NK-92 treated with Interleukin-12 subunit alpha and Interleukin-12 subunit beta, amount 100 ng/mL, for 24 hours (cell line): Measurements from ENCODE around the gene VPS26C.
"Not testable (repeated sequence)": the region's sequence is repeated elsewhere in the genome, so short reads cannot be mapped to it uniquely, and the experiment has no call there.

Source experiments
- DNase-seq: peaks from one replicate; lab custom pipeline; 2025; lab: John Stamatoyannopoulos, UW

VPS26C gene

DNA sequence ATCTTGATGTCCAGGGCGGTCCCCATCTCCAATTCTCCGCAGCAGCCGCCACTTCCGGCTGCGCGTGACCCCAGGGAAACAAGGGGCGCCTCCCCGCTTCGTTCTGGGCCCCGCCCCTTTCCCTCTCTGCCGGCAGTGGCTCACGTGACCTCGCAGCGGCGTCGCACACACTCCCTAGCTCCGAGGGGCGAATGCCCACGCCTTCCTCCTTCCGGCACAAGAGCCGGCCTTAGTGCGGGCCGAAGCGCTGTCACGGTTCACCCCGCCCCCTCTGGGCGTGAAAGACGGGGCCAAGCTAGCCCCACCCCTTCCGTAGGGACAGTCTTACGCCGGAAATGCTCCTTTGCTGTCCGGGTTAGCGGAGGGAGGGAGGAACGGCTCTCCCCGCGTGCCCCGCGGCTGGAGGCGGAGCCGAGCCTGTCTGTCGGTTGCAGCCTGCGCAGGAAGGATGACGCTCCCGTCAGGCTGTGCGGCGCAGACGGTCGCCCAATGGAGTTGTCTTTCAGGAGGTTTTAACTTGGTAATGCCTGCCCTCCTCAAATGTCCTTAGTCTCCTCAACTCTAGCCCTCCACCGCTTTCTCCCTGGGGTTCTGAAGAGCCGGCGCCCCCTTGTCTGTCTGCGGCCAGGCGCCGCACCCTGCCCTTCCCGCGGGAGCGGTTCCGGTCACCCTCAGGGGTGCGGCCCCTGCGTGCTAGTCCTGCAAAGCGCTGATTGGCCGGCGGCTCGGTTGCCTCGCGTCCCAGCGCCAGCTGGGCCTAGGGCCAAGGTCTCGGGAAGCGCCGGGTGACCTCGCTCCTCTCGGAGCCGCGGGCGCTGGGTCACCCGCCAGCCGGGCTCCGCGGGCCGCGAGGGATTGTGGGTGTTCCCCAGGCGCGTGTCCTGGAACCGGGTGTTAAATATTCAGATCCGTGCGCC lies at the start of gene VPS26C:
VPS26C (minus strand) TSS at position 66 of the 917 bp plus-strand sequence; CDS start at position 26, 40 bp downstream.
- DNase-seq = peak; percentile 99

DNA sequence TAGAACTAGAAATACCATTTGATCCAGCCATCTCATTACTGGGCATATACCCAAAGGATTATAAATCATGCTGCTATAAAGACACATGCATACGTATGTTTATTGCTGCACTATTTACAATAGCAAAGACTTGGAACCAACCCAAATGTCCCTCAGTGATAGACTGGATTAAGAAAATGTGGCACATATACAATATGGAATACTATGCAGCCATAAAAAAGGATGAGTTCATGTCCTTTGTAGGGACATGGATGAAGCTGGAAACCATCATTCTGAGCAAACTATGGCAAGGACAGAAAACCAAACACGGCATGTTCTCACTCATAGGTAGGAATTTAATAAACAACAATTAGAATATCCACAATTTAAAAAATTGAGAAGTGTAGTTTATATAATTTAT lies 48.9 kb upstream of the VPS26C start:
- not testable (repeated sequence) for DNase-seq

GRCh38 chr21:37300114-37300751 lies 33.1 kb upstream of the VPS26C start:
- no peak for DNase-seq

GRCh38 chr21:37297364-37297763 lies 30.2 kb upstream of the VPS26C start:
- no peak for DNase-seq

GRCh38 chr21:37294679-37295078 lies 27.5 kb upstream of the VPS26C start:
- no peak for DNase-seq

GRCh38 chr21:37292941-37293340 lies 25.8 kb upstream of the VPS26C start:
- DNase-seq = no peak

- DNase-seq = no peak
Observed at GRCh38 chr21:37292041-37292440, 24.9 kb upstream of the VPS26C start.

DNA sequence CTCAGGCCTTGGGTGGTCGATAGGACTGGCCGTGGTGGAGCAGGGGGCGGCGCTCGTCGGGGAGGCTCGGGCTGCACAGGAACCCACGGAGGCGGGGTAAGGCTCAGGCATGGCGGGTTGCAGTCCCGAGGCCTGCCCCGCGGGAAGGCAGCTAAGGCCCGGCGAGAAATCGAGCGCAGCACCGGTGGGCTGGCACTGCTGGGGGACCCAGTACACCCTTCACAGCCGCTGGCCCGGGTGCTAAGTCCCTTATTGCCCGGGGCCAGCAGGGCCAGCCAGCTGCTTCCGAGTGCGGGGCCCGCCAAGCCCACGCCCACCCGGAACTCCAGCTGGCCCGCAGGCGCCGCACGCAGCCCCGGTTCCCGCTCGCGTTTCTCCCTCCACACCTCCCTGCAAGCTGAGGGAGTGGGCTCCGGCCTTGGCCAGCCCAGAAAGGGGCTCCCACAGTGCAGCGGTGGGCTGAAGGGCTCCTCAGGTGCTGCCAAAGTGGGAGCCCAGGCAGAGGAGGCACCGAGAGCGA lies 16.1 kb upstream of the VPS26C start:
- DNase-seq = not testable (repeated sequence)

GRCh38 chr21:37282602-37283001 lies 15.5 kb upstream of the VPS26C start:
- DNase-seq = not testable (repeated sequence)

GRCh38 chr21:37281993-37282392 lies 14.9 kb upstream of the VPS26C start:
- DNase-seq = no peak

GRCh38 chr21:37281579-37281978 lies 14.4 kb upstream of the VPS26C start:
- DNase-seq = no peak

DNA sequence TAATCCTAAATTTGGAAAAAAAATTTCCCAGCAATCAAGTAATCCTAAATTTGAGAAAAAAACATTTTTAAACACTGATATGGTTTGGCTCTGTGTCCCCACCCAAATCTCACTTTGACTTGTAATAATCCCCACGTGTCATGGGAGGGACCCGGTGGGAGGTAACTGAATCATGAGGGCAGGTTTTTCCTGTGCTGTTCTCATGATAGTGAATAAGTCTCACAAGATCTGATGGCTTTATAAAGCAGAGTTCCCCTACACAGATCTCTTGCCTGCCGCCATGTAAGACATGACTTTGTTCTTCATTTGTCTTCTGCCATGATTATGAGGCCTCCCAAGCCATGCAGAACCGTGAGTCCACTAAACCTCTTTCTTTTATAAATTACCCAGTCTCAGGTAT lies 12.1 kb upstream of the VPS26C start:
- not testable (repeated sequence) for DNase-seq

- no peak for DNase-seq
Observed at GRCh38 chr21:37278199-37278598, 11.1 kb upstream of the VPS26C start.

DNA sequence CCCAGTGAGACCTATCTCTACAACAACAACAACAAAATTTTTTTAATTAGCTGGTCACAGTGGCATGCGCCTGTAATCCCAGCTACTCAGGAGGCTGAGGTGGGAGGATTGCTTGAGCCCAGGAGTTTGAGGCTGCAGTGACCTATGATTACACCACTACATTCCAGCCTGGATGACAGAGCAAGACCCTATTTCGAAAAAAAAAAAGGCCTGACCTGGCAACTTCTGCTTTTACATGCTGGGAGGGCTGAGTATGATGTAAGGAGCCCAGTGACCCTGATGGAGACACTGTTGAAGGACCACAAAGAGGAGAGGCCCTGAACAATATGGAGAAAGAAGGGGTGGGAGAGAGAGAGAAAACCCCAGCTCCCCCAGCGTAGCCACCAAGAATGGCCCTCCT lies 9.2 kb upstream of the VPS26C start:
- DNase-seq = no peak

DNA sequence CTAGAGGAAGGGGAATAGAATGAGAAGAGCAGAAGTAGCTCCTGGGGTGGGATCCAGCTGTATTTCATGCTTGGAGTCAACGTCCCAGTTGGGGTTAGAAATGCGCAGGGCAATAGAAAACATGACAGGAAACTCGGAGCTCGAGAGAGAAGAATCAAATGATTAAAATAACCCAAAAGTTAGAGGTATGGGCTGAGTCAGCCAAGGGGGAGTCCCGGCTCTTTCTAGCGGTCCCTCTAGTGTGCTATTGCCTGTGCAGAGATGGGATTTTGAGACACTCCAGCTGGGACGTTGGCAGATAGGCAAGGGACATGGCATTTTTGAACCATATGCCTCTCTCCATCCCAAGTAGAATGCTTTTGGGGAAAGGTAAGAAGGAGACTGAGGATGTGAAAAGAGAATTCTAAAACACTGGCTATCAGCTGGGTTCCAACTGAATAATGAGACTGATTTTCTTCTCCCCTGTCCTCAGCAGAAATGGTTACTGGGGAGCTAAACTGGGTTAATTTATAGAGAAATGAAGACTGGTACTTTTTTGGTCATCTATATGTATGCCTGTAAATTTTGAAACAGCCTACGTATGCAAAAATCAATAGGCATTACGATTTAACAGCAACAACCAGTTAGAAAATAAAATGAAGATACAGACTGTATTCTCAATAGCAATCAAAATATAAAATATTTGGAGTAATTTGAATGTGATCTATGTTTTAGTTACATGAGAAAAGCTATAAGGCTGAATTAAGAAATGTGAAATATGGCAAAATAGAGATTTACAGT lies 7.0 kb upstream of the VPS26C start:
- DNase-seq = no peak

- DNase-seq = no peak
Observed at GRCh38 chr21:37273440-37273839, 6.3 kb upstream of the VPS26C start.

DNA sequence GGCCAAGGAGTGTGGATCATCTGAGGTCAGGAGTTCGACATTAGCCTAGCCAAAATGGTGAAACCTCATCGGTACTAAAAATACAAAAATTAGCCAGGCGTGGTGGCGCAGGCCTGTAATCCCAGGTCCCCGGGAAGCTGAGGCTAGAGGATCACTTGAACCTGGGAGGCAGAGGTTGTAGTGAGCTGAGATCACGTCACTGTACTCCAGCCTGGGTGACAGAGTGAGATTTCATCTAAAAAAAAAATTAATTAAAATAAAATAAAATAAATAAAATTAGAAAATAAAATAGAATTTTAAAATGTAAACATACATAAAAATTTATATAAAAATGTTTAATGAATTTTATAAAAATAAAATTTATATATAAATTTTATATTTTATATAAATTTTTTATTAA lies 5.8 kb upstream of the VPS26C start:
- no peak for DNase-seq

- no peak for DNase-seq
Observed at GRCh38 chr21:37270576-37271365, 3.6 kb upstream of the VPS26C start.

DNA sequence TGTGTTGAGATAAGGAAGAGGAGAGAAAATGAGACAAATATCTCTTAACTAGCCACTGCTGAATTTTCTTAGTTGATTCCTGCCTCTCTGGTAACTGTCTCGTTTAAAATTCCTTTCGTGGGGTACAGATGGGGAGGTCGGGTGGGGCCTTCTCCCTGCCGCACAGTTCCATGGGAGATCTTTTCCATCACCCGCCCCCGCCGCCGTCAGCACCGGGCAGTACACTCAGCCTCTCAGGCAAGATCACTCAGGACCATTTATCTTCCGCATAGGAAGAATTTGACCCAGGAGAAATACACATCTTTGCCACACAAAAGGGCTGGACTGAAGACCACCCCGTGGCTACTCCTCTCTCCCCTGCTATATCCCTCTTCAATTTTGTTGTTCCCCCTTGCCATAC lies 2.3 kb upstream of the VPS26C start:
- DNase-seq = no peak

DNA sequence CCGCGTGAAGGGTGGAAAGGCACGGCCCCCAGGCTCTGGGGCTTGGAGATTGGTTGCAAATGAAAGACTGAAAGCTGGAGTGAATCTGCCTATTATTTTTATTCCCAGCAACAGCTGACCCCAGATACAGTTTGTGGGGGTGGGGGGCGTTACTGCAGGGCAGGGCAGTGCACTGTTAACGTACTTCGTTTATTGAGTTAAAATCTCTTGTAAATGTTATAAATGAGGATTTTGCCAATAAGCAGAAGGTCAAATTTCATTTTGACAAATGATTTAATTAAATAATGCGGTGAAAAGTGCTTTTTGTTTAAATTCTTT lies 1.0 kb upstream of the VPS26C start:
- DNase-seq = no peak

- peak; percentile 62 for DNase-seq
Observed at GRCh38 chr21:37266515-37267221, 466 bp downstream of the VPS26C start.
